Nephron (organoid): ENCODE results near the gene ULBP2.
"Not testable (repeated sequence)": the region's sequence is repeated elsewhere in the genome, so short reads cannot be mapped to it uniquely, and the experiment has no call there.

ENCODE experiments used
- H3K27ac Mint-ChIP-seq, 3 experiments: 2 replicates each; pipeline ENCODE4 v1.8.0; 2020; ENCODE audit warnings: mixed read lengths in 3 of 3, mild to moderate bottlenecking in 2 of 3, moderate library complexity in 1 of 3
- H3K27me3 Mint-ChIP-seq: 2 replicates; pipeline ENCODE4 v1.8.0; 2021; ENCODE audit warnings: low read depth, mild to moderate bottlenecking, moderate library complexity, mixed read lengths
- H3K36me3 Mint-ChIP-seq: 2 replicates; pipeline ENCODE4 v1.8.0; 2020; ENCODE audit warnings: low read depth, mixed read lengths
- H3K4me1 Mint-ChIP-seq: 2 replicates; pipeline ENCODE4 v1.8.0; 2020; ENCODE audit warnings: mixed read lengths
- H3K4me3 Mint-ChIP-seq, 3 experiments: 2 replicates each; pipeline ENCODE4 v1.8.0; 2020; ENCODE audit warnings: mild to moderate bottlenecking in 3 of 3, mixed read lengths in 3 of 3, moderate library complexity in 2 of 3
- H3K9me3 Mint-ChIP-seq: 2 replicates; pipeline ENCODE4 v1.8.0; 2020; ENCODE audit warnings: mixed read lengths
- TF ChIP-seq, protein P1 (sequence below), 3 experiments: fragments of 200-600 bp; sonication (generic); IDR thresholded peaks; one replicate each; pipeline ENCODE4 v1.5.0; 2021; ENCODE audit warnings: antibody characterized with exemption in 3 of 3; ENCODE audit not compliant: unreplicated experiment in 3 of 3

The ULBP2 gene

DNA sequence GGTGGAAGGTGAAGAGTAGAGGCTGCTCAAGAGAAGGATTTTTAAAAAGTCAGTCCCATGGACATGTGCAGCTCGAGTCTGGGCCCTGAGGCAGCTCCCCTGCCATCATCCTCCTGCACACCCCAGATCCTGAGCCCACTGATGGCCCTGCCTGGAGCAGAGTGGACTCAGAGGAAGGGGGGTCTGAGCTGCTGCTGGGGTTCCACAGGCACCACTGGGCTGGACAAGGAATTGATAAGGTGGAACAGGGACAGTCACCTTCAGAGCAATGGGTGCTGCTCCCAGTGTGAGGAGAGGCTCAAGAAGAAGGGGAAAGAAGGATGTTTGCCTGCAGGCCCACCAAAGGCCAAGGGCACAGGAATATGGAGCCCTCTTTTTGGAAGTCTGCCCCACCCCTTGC lies 6.2 kb downstream of the ULBP2 start:
- Mint-ChIP-seq H3K36me3 (no peaks in the 10 kb centered on the region), H3K4me3 (no peak overlapping the region), H3K4me1 (no peaks in the 10 kb centered on the region), H3K27ac (no peak overlapping the region), H3K9me3 (no peaks in the 10 kb centered on the region), H3K27me3 (peaks cover 87% of the 10 kb centered on the region)
- TF ChIP-seq, protein P1, sequence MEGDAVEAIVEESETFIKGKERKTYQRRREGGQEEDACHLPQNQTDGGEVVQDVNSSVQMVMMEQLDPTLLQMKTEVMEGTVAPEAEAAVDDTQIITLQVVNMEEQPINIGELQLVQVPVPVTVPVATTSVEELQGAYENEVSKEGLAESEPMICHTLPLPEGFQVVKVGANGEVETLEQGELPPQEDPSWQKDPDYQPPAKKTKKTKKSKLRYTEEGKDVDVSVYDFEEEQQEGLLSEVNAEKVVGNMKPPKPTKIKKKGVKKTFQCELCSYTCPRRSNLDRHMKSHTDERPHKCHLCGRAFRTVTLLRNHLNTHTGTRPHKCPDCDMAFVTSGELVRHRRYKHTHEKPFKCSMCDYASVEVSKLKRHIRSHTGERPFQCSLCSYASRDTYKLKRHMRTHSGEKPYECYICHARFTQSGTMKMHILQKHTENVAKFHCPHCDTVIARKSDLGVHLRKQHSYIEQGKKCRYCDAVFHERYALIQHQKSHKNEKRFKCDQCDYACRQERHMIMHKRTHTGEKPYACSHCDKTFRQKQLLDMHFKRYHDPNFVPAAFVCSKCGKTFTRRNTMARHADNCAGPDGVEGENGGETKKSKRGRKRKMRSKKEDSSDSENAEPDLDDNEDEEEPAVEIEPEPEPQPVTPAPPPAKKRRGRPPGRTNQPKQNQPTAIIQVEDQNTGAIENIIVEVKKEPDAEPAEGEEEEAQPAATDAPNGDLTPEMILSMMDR (IDR thresholded peaks at IDR 0.05; ENCODE audit: unreplicated experiment in 3 of 3): no peak

- H3K27ac Mint-ChIP-seq: no peak overlapping the region
- no peak overlapping the region for H3K4me3 Mint-ChIP-seq
- TF ChIP-seq, protein P1 (IDR thresholded peaks at IDR 0.05; ENCODE audit: unreplicated experiment in 3 of 3): no peak
- no peaks in the 10 kb centered on the region for H3K4me1 Mint-ChIP-seq
- H3K9me3 Mint-ChIP-seq: no peaks in the 10 kb centered on the region
- peaks cover 87% of the 10 kb centered on the region for H3K27me3 Mint-ChIP-seq
- no peaks in the 10 kb centered on the region for H3K36me3 Mint-ChIP-seq
Observed at GRCh38 chr6:149948616-149949015, 6.8 kb downstream of the ULBP2 start.

GRCh38 chr6:149950423-149950822 lies 8.6 kb downstream of the ULBP2 start:
- TF ChIP-seq, protein P1 (IDR thresholded peaks at IDR 0.05; ENCODE audit: unreplicated experiment in 3 of 3): no peak
- no peak overlapping the region for H3K4me3 Mint-ChIP-seq
- H3K9me3 Mint-ChIP-seq: peaks cover 4% of the 10 kb centered on the region
- H3K4me1 Mint-ChIP-seq: peaks cover 6% of the 10 kb centered on the region
- H3K27ac Mint-ChIP-seq: no peak overlapping the region
- no peaks in the 10 kb centered on the region for H3K36me3 Mint-ChIP-seq
- H3K27me3 Mint-ChIP-seq: peaks cover 91% of the 10 kb centered on the region

GRCh38 chr6:149951096-149951495 lies 9.3 kb downstream of the ULBP2 start:
- Mint-ChIP-seq H3K9me3 (peaks cover 4% of the 10 kb centered on the region), H3K36me3 (no peaks in the 10 kb centered on the region), H3K27me3 (peaks cover 91% of the 10 kb centered on the region), H3K27ac (no peak overlapping the region), H3K4me1 (peaks cover 6% of the 10 kb centered on the region), H3K4me3 (no peak overlapping the region)
- TF ChIP-seq, protein P1 (IDR thresholded peaks at IDR 0.05; ENCODE audit: unreplicated experiment in 3 of 3): no peak

GRCh38 chr6:149951626-149952025 lies 9.8 kb downstream of the ULBP2 start:
- H3K9me3 Mint-ChIP-seq: peaks cover 4% of the 10 kb centered on the region
- peaks cover 91% of the 10 kb centered on the region for H3K27me3 Mint-ChIP-seq
- TF ChIP-seq, protein P1 (IDR thresholded peaks at IDR 0.05; ENCODE audit: unreplicated experiment in 3 of 3): no peak
- H3K27ac Mint-ChIP-seq: no peak overlapping the region
- H3K36me3 Mint-ChIP-seq: no peaks in the 10 kb centered on the region
- H3K4me1 Mint-ChIP-seq: peaks cover 6% of the 10 kb centered on the region
- H3K4me3 Mint-ChIP-seq: no peak overlapping the region

DNA sequence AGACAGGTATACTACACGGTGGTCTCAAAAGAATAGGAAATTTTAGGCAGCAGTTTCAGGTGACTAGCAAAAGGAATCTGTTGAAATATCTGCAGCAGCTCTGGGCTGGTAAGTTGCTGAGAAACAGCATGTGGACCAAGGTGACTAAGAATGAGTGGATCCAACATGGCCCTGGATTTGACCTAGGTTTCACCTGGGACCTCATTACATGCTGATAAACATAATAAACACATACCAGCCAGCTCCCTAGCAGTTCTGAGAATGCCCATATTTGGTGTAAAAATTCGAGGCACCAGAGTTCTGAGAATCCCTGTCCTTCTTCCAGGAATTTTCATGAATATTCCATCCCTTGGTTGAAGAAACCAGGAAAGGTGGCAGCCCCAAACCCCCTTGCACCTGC lies 11.6 kb downstream of the ULBP2 start:
- not testable (repeated sequence) for H3K4me3 Mint-ChIP-seq, H3K4me1 Mint-ChIP-seq, H3K36me3 Mint-ChIP-seq, H3K9me3 Mint-ChIP-seq, H3K27ac Mint-ChIP-seq
- H3K27me3 Mint-ChIP-seq: peaks cover 96% of the 10 kb centered on the region

GRCh38 chr6:149953934-149954327 lies 12.1 kb downstream of the ULBP2 start:
- not testable (repeated sequence) for H3K4me3 Mint-ChIP-seq, H3K4me1 Mint-ChIP-seq, H3K36me3 Mint-ChIP-seq, H3K9me3 Mint-ChIP-seq, H3K27ac Mint-ChIP-seq
- H3K27me3 Mint-ChIP-seq: peaks cover 96% of the 10 kb centered on the region

DNA sequence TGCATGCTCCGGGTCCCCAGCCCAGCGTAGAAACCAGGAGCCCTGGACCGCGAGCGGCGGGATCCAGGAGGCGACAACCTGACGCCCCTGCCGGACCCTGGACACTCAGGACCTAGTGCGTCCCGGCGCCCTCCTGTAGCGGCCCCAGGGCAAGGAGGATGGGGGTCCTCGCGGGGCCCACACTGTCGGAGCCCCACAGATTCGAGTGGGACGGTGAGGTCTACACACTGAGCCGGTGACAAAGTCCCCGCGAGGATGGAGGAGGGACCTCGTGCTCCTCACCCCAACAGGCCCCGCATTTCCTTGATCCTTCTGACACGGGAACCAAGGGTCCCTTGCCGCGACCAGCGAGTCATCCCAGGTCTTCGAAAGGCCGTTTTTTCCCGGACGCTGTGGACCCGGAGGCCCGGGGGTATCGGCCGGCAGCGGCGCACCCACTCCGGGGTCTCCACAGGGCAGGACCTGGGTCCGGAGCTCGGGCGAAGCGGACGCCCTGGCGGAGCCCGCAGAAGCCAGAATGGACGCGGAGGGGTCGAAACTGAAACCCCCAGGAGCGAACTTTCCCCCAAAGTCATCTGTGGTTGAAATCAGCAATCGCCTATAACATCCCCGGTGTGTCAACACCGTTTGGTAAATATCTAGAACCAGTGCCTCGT lies 12.6 kb downstream of the ULBP2 start:
- not testable (repeated sequence) for H3K36me3 Mint-ChIP-seq, H3K4me1 Mint-ChIP-seq, H3K4me3 Mint-ChIP-seq, H3K9me3 Mint-ChIP-seq, H3K27ac Mint-ChIP-seq
- H3K27me3 Mint-ChIP-seq: peaks cover 96% of the 10 kb centered on the region

- not testable (repeated sequence) for H3K27ac Mint-ChIP-seq, H3K4me1 Mint-ChIP-seq, H3K9me3 Mint-ChIP-seq, H3K36me3 Mint-ChIP-seq
- Mint-ChIP-seq H3K27me3 (peaks cover 96% of the 10 kb centered on the region), H3K4me3 (peak overlapping the region; percentile 40 to 73 (median 72))
Observed at GRCh38 chr6:149954984-149955653, 13.3 kb downstream of the ULBP2 start.
